DOHH2 (cell line): ENCODE results near the gene ZNF575.

ENCODE experiments used
- H3F3A ChIP-seq: fragments of 200-600 bp; sonication (generic), shearing (Covaris generic); 2 replicates; pipeline ENCODE4 v1.6.0; 2016; ENCODE audit warnings: antibody characterized with exemption, mild to moderate bottlenecking; ENCODE audit not compliant: control insufficient read depth, insufficient read depth
- H3K27ac ChIP-seq: fragments of 200-600 bp; sonication (generic); 2 replicates; pipeline ENCODE4 v1.5.1; 2014; ENCODE audit warnings: low read depth, mild to moderate bottlenecking, low read length, moderate library complexity
- H3K27me3 ChIP-seq: fragments of 200-600 bp; sonication (generic); 2 replicates; pipeline ENCODE4 v1.6.1; 2014; ENCODE audit warnings: mild to moderate bottlenecking, low read length, mixed read lengths; ENCODE audit not compliant: control insufficient read depth
- H3K36me3 ChIP-seq: fragments of 200-600 bp; sonication (generic); 2 replicates; pipeline ENCODE4 v1.6.1; 2014; ENCODE audit warnings: mild to moderate bottlenecking, low read length, moderate library complexity, mixed read lengths; ENCODE audit not compliant: control insufficient read depth
- H3K4me1 ChIP-seq: fragments of 200-600 bp; sonication (generic); 2 replicates; pipeline ENCODE4 v1.6.1; 2014; ENCODE audit warnings: mild to moderate bottlenecking, low read length, mixed read lengths; ENCODE audit not compliant: control insufficient read depth
- H3K4me2 ChIP-seq: fragments of 200-600 bp; sonication (generic); 2 replicates; pipeline ENCODE4 v1.6.0; 2014; ENCODE audit warnings: mild to moderate bottlenecking, low read length, moderate library complexity
- H3K4me3 ChIP-seq: fragments of 200-600 bp; sonication (generic); 2 replicates; pipeline ENCODE4 v1.5.1; 2014; ENCODE audit warnings: mild to moderate bottlenecking, low read length, mixed read lengths
- H3K79me2 ChIP-seq: fragments of 200-600 bp; sonication (generic); 2 replicates; pipeline ENCODE4 v1.6.1; 2014; ENCODE audit warnings: mild to moderate bottlenecking, low read length, mixed read lengths; ENCODE audit not compliant: control insufficient read depth
- H3K9me2 ChIP-seq: fragments of 200-600 bp; sonication (generic); replicated peaks from 2 replicates; pipeline ENCODE4 v1.6.1; 2014; ENCODE audit warnings: mild to moderate bottlenecking, low read length, mixed read lengths; ENCODE audit not compliant: control insufficient read depth
- H3K9me3 ChIP-seq: fragments of 200-600 bp; sonication (generic); 2 replicates; pipeline ENCODE4 v1.6.1; 2014; ENCODE audit warnings: antibody characterized with exemption, low read length, mixed read lengths; ENCODE audit not compliant: control insufficient read depth, insufficient read depth
- H4K20me1 ChIP-seq: fragments of 200-600 bp; sonication (generic); 2 replicates; pipeline ENCODE4 v1.6.0; 2014; ENCODE audit warnings: low read depth, mild to moderate bottlenecking, antibody characterized with exemption, low read length, moderate library complexity; ENCODE audit not compliant: control insufficient read depth, insufficient read depth
- EZH2phosphoT487 ChIP-seq: fragments of 200-600 bp; sonication (generic); IDR thresholded peaks from 2 replicates; pipeline ENCODE4 v1.6.1; 2017; ENCODE audit warnings: borderline replicate concordance, mild to moderate bottlenecking, antibody characterized with exemption, low read length, moderate library complexity, mixed read lengths
- TF ChIP-seq, protein P1 (sequence below): fragments of 200-600 bp; sonication (generic); IDR thresholded peaks from one replicate; pipeline ENCODE4 v1.5.1; 2014; ENCODE audit warnings: antibody characterized with exemption, mild to moderate bottlenecking, low read depth, low read length; ENCODE audit not compliant: poor library complexity, severe bottlenecking

Gene ZNF575

DNA sequence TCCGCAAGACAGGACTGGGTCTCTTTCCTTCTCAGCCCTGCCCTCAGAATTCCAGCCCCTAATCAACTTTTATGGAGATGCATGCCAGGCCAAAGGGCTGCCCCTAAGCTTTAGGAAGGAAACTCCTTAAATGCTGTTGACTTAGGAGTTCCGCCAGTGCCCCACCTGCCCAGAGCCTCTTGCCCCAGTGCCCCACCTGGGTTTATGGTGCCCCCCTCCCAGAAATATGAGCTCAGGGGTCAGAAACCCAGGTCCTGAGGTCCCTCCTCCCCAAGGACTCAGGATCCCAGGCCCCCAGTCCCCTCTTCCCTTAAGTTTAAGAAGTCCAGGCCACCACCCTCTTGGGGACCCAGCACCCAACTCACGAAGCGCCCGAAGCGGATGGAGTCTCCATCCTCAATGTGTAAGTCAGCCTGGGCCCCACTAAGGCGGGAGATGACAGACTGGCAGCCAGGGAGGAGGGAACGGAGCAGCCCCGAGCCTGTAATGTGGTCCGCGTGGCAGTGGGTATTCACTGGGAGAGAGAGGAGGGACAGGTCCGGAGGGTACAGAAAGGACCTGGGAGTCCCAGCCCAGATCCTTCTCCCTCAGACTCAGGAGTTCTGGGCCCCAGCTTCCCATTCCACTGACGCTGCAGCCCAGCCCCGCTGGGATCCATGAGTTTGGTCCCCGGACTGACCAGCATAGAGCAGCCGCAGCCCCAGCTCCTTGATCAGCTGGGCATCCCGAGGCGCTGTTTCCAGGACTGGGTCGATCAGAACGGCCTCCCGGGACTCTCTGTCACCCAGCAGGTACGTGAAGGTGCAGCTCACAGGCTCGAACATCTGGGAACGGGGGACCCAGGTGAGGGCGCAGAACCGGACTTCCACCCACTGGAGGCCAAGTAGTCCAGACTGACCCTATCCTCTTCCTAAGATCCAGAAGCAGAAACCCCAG, 6.9 kb upstream of the ZNF575 start:
- Histone ChIP-seq H3K27ac (no peak overlapping the region), H3K9me2 (no peaks in the 10 kb centered on the region), H3K27me3 (peaks cover 19% of the 10 kb centered on the region), H3K9me3 (no peaks in the 10 kb centered on the region), H3K4me2 (peak overlapping the region; percentile 88), H3F3A (peaks cover 8% of the 10 kb centered on the region; the same call in 1 of the 2 replicates), H3K4me3 (peak overlapping the region; percentile 82), H3K4me1 (peaks cover 31% of the 10 kb centered on the region), H4K20me1 (no peaks in the 10 kb centered on the region), H3K36me3 (no peaks in the 10 kb centered on the region), H3K79me2 (no peaks in the 10 kb centered on the region)
- TF ChIP-seq, protein P1, sequence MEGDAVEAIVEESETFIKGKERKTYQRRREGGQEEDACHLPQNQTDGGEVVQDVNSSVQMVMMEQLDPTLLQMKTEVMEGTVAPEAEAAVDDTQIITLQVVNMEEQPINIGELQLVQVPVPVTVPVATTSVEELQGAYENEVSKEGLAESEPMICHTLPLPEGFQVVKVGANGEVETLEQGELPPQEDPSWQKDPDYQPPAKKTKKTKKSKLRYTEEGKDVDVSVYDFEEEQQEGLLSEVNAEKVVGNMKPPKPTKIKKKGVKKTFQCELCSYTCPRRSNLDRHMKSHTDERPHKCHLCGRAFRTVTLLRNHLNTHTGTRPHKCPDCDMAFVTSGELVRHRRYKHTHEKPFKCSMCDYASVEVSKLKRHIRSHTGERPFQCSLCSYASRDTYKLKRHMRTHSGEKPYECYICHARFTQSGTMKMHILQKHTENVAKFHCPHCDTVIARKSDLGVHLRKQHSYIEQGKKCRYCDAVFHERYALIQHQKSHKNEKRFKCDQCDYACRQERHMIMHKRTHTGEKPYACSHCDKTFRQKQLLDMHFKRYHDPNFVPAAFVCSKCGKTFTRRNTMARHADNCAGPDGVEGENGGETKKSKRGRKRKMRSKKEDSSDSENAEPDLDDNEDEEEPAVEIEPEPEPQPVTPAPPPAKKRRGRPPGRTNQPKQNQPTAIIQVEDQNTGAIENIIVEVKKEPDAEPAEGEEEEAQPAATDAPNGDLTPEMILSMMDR = no peak
- TF ChIP-seq EZH2phosphoT487 = no peak; the same call in 1 of the 2 replicates

DNA sequence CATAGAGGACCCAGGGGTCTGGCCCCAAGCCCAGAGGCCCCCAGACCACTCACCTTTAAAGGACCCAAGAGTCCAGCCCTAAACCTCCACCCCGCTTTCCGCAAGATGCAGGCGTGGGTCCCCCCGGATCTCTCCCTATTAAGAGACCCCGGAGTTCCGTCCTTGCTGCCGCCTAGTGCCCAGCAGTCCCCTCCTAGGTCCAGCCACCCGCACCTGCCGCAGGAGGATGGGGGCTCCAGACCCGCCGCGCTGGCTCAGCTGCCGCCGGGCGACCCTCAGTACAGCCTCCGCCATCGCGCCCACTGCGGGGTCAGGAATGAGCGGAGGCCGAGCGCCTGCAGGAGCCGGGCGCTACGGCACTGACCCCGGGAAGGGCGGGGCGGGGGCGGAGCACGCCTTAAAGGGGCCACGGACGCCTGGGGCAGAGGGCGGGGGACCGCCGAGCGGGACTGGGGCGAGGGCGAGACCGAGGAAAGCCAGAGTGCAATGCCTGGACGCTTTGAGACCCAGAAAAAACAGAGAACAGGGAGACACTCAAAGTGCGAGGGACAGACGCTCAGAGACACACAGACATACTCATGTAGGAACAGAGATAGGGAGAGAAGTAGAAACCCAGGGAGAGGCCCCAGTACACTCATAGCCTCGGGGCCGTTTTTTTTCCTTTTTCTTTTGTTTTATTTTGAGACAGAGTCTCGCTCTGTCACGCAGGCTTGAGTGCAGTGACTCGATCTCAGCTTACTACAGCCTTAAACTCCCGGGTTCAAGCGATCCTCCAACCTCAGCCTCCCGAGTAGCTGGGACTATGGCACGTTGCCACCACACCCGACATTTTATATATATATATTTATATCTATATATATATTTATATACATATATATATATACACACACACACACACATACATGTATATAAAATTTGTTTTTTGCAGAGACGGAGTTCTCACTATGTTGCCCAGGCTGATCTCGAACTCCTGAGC, 5.8 kb upstream of the ZNF575 start, which contains the start of gene ETHE1:
Gene ETHE1, minus strand, starts transcription at position 318 of the 976 bp plus-strand sequence. Its CDS starts 24 bp downstream, at position 294.
- TF ChIP-seq EZH2phosphoT487 = peak; percentile 59; the same call in 1 of the 2 replicates
- TF ChIP-seq, protein P1 = peak; percentile 17
- Histone ChIP-seq H3K27ac (no peak within 1 kb of the TSS), H3K79me2 (no peaks in the 10 kb centered on the region), H3K4me1 (peaks cover 35% of the 10 kb centered on the region), H3K4me2 (peak within 1 kb of the TSS; percentile 88), H4K20me1 (no peaks in the 10 kb centered on the region), H3K36me3 (no peaks in the 10 kb centered on the region), H3K9me2 (no peaks in the 10 kb centered on the region), H3K9me3 (no peaks in the 10 kb centered on the region), H3F3A (peaks cover 11% of the 10 kb centered on the region; the same call in 1 of the 2 replicates), H3K27me3 (peaks cover 19% of the 10 kb centered on the region), H3K4me3 (peak within 1 kb of the TSS; percentile 82)

DNA sequence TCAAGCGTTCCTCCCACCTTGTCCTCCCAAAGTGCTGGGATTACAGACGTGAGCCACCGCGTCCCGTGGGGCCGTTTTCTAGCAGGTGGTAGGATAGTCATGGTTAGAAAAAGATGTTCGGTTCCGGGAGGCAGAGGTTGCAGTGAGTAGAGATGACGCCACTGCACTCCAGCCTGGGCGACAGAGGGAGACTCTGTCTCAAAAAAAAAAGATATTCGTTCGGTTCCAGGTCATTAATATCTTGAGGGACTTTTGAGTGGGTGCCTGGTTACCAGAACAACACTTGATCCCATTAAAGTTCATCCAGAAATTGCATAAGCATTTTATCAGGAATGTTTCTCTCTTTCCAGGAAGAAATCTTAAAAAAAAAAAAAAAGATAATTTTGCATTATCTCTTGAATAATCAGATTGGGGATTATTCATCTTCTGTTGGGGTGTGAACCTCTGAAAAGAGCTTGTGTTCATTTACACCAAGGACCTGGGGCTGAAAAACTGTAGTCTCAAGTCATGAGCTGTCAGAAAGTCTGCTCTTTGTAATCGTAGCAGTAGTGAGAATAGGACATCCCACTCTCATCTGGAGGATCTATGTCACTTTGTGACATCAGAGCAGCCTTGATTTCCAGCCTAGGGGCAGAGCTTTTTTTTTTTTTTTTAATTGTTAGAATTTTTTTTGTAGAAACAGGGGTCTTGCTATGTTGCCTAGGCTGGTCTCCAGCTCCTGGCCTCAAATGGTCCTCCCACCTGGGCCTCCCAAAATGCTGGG, 4.9 kb upstream of the ZNF575 start:
- Histone ChIP-seq H3K36me3 (no peaks in the 10 kb centered on the region), H3K4me1 (peaks cover 43% of the 10 kb centered on the region), H3F3A (peaks cover 13% of the 10 kb centered on the region; the same call in 1 of the 2 replicates), H3K9me2 (no peaks in the 10 kb centered on the region), H3K79me2 (no peaks in the 10 kb centered on the region), H3K27me3 (peaks cover 19% of the 10 kb centered on the region), H3K4me3 (peak overlapping the region; percentile 42), H3K9me3 (no peaks in the 10 kb centered on the region), H4K20me1 (no peaks in the 10 kb centered on the region), H3K27ac (no peak overlapping the region), H3K4me2 (peak overlapping the region; percentile 88)
- TF ChIP-seq, protein P1 = no peak
- TF ChIP-seq EZH2phosphoT487 = no peak
